WTC11 (cell line): ENCODE measurements around the gene GFRA1. TPM values are rescaled to one million over a fixed set of nuclear protein-coding genes. Genes with fewer than 3 reads are reported as not detected.

Source experiments
- ATAC-seq: fragments of 200-7000 bp; cut with Tn5 transposase; 2 replicates; pipeline ENCODE4 v1.10.0; 2021; ENCODE audit warnings: mild to moderate bottlenecking, moderate library complexity
- CTCF ChIA-PET: fragments of 300-600 bp; sonication (Branson Sonifier 250); formaldehyde crosslinking; loops from one replicate; lab custom pipeline; 2021; ENCODE audit warnings: antibody characterized with exemption; lab: Charles Lee
- POLR2A ChIA-PET: fragments of 350-600 bp; sonication (Branson Sonifier 250); formaldehyde crosslinking; loops from one replicate; lab custom pipeline; 2021; ENCODE audit warnings: antibody characterized with exemption; lab: Charles Lee
- DNase-seq: peaks from one replicate; pipeline ENCODE4 v3.0.0; 2021; ENCODE audit warnings: low spot score
- H3K27ac Mint-ChIP-seq: 2 replicates; pipeline ENCODE4 v1.8.0; 2021; ENCODE audit warnings: mixed read lengths
- H3K27me3 Mint-ChIP-seq: 2 replicates; pipeline ENCODE4 v1.8.0; 2021; ENCODE audit warnings: low read depth, mild to moderate bottlenecking, moderate library complexity, mixed read lengths
- H3K36me3 Mint-ChIP-seq: 2 replicates; pipeline ENCODE4 v1.8.0; 2021; ENCODE audit warnings: mixed read lengths
- H3K4me1 Mint-ChIP-seq: 2 replicates; pipeline ENCODE4 v1.8.0; 2022; ENCODE audit warnings: mixed read lengths
- H3K4me3 Mint-ChIP-seq: 2 replicates; pipeline ENCODE4 v1.8.0; 2021; ENCODE audit warnings: mild to moderate bottlenecking, moderate library complexity, mixed read lengths
- H3K9me3 Mint-ChIP-seq: 2 replicates; pipeline ENCODE4 v1.8.0; 2021; ENCODE audit warnings: mixed read lengths
- ATF3 ChIP-seq: sonication (generic); formaldehyde crosslinking; conservative IDR thresholded peaks from 2 replicates; pipeline ENCODE4 v1.8.1; 2022; ENCODE audit warnings: mild to moderate bottlenecking, missing genetic modification reagents
- CDX4 ChIP-seq: fragments of 250-450 bp; sonication (Bioruptor Pico); IDR thresholded peaks from 2 replicates; pipeline ENCODE4 v1.9.0; 2021; ENCODE audit warnings: moderate library complexity, mild to moderate bottlenecking, inconsistent platforms, borderline replicate concordance
- E2F1 ChIP-seq: sonication (generic); formaldehyde crosslinking; IDR thresholded peaks from 2 replicates; pipeline ENCODE4 v1.8.0; 2022; ENCODE audit warnings: mild to moderate bottlenecking, missing genetic modification reagents
- ELF4 ChIP-seq: sonication (generic); formaldehyde crosslinking; IDR thresholded peaks from 2 replicates; pipeline ENCODE4 v1.8.1; 2022; ENCODE audit warnings: low read depth, mild to moderate bottlenecking, moderate library complexity, missing genetic modification reagents
- EMX1 ChIP-seq: fragments of 250-450 bp; sonication (Bioruptor Pico); IDR thresholded peaks from 2 replicates; pipeline ENCODE4 v1.8.0; 2021; ENCODE audit warnings: mild to moderate bottlenecking
- GABPB1 ChIP-seq: sonication (generic); formaldehyde crosslinking; IDR thresholded peaks from 2 replicates; pipeline ENCODE4 v1.8.1; 2023; ENCODE audit warnings: mild to moderate bottlenecking, missing genetic modification reagents
- GRHL2 ChIP-seq: fragments of 250-450 bp; sonication (Bioruptor Pico); IDR thresholded peaks from 2 replicates; pipeline ENCODE4 v1.8.0; 2022; ENCODE audit warnings: mild to moderate bottlenecking, moderate library complexity; ENCODE audit not compliant: insufficient replicate concordance, severe bottlenecking
- IRF1 ChIP-seq: sonication (generic); formaldehyde crosslinking; IDR thresholded peaks from 2 replicates; pipeline ENCODE4 v1.8.0; 2023; ENCODE audit warnings: missing genetic modification reagents
- MYBL2 ChIP-seq: sonication (generic); formaldehyde crosslinking; IDR thresholded peaks from 2 replicates; pipeline ENCODE4 v1.8.1; 2023; ENCODE audit warnings: mild to moderate bottlenecking, moderate library complexity, missing genetic modification reagents
- NFYB ChIP-seq: sonication (generic); formaldehyde crosslinking; conservative IDR thresholded peaks from 2 replicates; pipeline ENCODE4 v1.8.0; 2022; ENCODE audit warnings: low read depth, missing genetic modification reagents
- NR1H2 ChIP-seq: sonication (generic); formaldehyde crosslinking; IDR thresholded peaks from 2 replicates; pipeline ENCODE4 v1.9.0; 2021; ENCODE audit warnings: mild to moderate bottlenecking, moderate library complexity, missing genetic modification reagents
- OVOL2 ChIP-seq: fragments of 250-450 bp; sonication (Bioruptor Pico); IDR thresholded peaks from 2 replicates; pipeline ENCODE4 v1.9.0; 2021; ENCODE audit warnings: mild to moderate bottlenecking, borderline replicate concordance
- PRDM15 ChIP-seq: sonication (generic); formaldehyde crosslinking; IDR thresholded peaks from 2 replicates; pipeline ENCODE4 v1.8.0; 2022; ENCODE audit warnings: missing genetic modification reagents
- PREB ChIP-seq: sonication (generic); formaldehyde crosslinking; IDR thresholded peaks from 2 replicates; pipeline ENCODE4 v1.8.1; 2022; ENCODE audit warnings: mild to moderate bottlenecking, missing genetic modification reagents, moderate library complexity, borderline replicate concordance
- PRRX2 ChIP-seq: fragments of 250-450 bp; sonication (Bioruptor Pico); IDR thresholded peaks from 2 replicates; pipeline ENCODE4 v1.8.0; 2021; ENCODE audit warnings: mild to moderate bottlenecking
- RELA ChIP-seq: sonication (generic); formaldehyde crosslinking; IDR thresholded peaks from 2 replicates; pipeline ENCODE4 v1.8.1; 2022; ENCODE audit warnings: missing genetic modification reagents, mild to moderate bottlenecking, borderline replicate concordance
- SMAD3 ChIP-seq: sonication (generic); formaldehyde crosslinking; IDR thresholded peaks from 2 replicates; pipeline ENCODE4 v1.8.0; 2022; ENCODE audit warnings: missing genetic modification reagents, mild to moderate bottlenecking, borderline replicate concordance
- SOX15 ChIP-seq: fragments of 250-450 bp; sonication (Bioruptor Pico); IDR thresholded peaks from 2 replicates; pipeline ENCODE4 v1.9.0; 2021; ENCODE audit warnings: mild to moderate bottlenecking
- TEAD1 ChIP-seq: sonication (generic); formaldehyde crosslinking; IDR thresholded peaks from 2 replicates; pipeline ENCODE4 v1.8.0; 2022; ENCODE audit warnings: mild to moderate bottlenecking, missing genetic modification reagents
- TP53 ChIP-seq: sonication (generic); formaldehyde crosslinking; IDR thresholded peaks from 2 replicates; pipeline ENCODE4 v1.8.1; 2023; ENCODE audit warnings: mild to moderate bottlenecking, missing genetic modification reagents
- ZNF512 ChIP-seq: sonication (generic); formaldehyde crosslinking; IDR thresholded peaks from 2 replicates; pipeline ENCODE4 v1.8.1; 2022; ENCODE audit warnings: missing genetic modification reagents, borderline replicate concordance
- total RNA-seq: library from RNA; stranded (reverse); gene quantifications from 3 replicates; pipeline ENCODE4 v1.2.3, GENCODE V29; 2021
- TF ChIP-seq, protein P1 (sequence below): fragments of 200-600 bp; IDR thresholded peaks from 2 replicates; pipeline ENCODE4 v1.8.0; 2022; ENCODE audit warnings: antibody characterized with exemption
- TF ChIP-seq, protein P2 (sequence below): sonication (generic); formaldehyde crosslinking; IDR thresholded peaks from 2 replicates; pipeline ENCODE4 v1.8.0; 2022; ENCODE audit warnings: mild to moderate bottlenecking, missing genetic modification reagents

Gene GFRA1
- total RNA-seq, 1 experiment from 2014 or later, result 4.4 TPM

DNA sequence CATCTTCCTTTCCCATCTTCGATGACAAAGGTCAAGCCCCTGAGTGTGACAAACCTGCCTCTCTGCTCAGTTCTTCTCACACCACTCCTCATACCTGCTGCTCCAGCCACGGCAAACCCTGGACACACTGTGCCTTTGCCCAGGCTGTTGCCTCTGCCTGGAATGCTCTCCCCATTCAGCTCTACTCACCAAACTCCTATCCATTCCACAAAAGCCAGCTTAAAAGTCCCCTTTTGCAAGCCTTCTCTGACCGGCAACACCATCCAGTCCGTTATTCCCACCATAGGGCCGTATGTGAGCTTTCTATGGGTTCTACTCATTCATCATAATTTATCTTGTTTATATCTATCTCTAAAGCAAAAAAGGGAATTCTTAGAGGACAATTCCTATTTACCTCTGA, 15.2 kb downstream of the GFRA1 start (continued):
- TF ChIP-seq IRF1 (CRISPR knock-in tag) (no peak), NR1H2 (CRISPR knock-in tag) (no peak), SOX15 (CRISPR knock-in tag) (no peak), NFYB (CRISPR knock-in tag) (no peak), ELF4 (CRISPR knock-in tag) (no peak), MYBL2 (CRISPR knock-in tag) (no peak), E2F1 (CRISPR knock-in tag) (no peak), SMAD3 (CRISPR knock-in tag) (no peak)
- TF ChIP-seq, protein P1, sequence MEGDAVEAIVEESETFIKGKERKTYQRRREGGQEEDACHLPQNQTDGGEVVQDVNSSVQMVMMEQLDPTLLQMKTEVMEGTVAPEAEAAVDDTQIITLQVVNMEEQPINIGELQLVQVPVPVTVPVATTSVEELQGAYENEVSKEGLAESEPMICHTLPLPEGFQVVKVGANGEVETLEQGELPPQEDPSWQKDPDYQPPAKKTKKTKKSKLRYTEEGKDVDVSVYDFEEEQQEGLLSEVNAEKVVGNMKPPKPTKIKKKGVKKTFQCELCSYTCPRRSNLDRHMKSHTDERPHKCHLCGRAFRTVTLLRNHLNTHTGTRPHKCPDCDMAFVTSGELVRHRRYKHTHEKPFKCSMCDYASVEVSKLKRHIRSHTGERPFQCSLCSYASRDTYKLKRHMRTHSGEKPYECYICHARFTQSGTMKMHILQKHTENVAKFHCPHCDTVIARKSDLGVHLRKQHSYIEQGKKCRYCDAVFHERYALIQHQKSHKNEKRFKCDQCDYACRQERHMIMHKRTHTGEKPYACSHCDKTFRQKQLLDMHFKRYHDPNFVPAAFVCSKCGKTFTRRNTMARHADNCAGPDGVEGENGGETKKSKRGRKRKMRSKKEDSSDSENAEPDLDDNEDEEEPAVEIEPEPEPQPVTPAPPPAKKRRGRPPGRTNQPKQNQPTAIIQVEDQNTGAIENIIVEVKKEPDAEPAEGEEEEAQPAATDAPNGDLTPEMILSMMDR, result no peak

- Mint-ChIP-seq H3K27ac (no peak overlapping the region), H3K4me3 (no peak overlapping the region), H3K36me3 (no peaks in the 10 kb centered on the region), H3K9me3 (no peaks in the 10 kb centered on the region), H3K27me3 (no peaks in the 10 kb centered on the region), H3K4me1 (peaks cover 40% of the 10 kb centered on the region)
- DNase-seq, result no peak
- no peak; the same call in 1 of the 2 replicates for ATAC-seq
- ChIA-PET CTCF (interaction anchor here (0.6 to 1.3 kb wide), 2 partner anchors 547 to 1119 kb away, joined by 3 read pairs; no protein-coding TSS in a partner anchor), POLR2A (no interaction called here)
- TF ChIP-seq EMX1 (CRISPR knock-in tag) (no peak), OVOL2 (CRISPR knock-in tag) (no peak), ATF3 (CRISPR knock-in tag) (no peak), RELA (CRISPR knock-in tag) (no peak), TP53 (CRISPR knock-in tag) (no peak), PRRX2 (CRISPR knock-in tag) (no peak), GRHL2 (CRISPR knock-in tag) (no peak), PREB (no peak), CDX4 (no peak), PRDM15 (CRISPR knock-in tag) (no peak), GABPB1 (no peak), TEAD1 (no peak), SOX15 (CRISPR knock-in tag) (no peak), ZNF512 (CRISPR knock-in tag) (no peak)
- TF ChIP-seq, protein P2, sequence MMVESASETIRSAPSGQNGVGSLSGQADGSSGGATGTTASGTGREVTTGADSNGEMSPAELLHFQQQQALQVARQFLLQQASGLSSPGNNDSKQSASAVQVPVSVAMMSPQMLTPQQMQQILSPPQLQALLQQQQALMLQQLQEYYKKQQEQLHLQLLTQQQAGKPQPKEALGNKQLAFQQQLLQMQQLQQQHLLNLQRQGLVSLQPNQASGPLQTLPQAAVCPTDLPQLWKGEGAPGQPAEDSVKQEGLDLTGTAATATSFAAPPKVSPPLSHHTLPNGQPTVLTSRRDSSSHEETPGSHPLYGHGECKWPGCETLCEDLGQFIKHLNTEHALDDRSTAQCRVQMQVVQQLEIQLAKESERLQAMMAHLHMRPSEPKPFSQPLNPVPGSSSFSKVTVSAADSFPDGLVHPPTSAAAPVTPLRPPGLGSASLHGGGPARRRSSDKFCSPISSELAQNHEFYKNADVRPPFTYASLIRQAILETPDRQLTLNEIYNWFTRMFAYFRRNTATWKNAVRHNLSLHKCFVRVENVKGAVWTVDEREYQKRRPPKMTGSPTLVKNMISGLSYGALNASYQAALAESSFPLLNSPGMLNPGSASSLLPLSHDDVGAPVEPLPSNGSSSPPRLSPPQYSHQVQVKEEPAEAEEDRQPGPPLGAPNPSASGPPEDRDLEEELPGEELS (CRISPR knock-in tag), result no peak
Measured at GRCh38 chr10:116256752-116257259, 16.2 kb downstream of the GFRA1 start.
